Posterior cingulate gyrus (tissue), 11 donors: Measurements from ENCODE around the gene ESRRG.
"Not testable (repeated sequence)": the region's sequence is repeated elsewhere in the genome, so short reads cannot be mapped to it uniquely, and the experiment has no call there.

Experiments used
- DNase-seq, 10 donors: peaks; one replicate each; pipeline versions ENCODE4 v3.0.0 to v3.0.0-alpha.2; 2020 to 2021; ENCODE audit warnings: mixed read lengths in 3 of 10
- intact Hi-C: fragments of 100-400 bp; cut with DNase I; formaldehyde crosslinking; loops from one replicate; pipeline ENCODE4 v1.15.1; 2023

The ESRRG gene

GRCh38 chr1:216710055-216710454 lies 13.2 kb downstream of the ESRRG start:
- DNase-seq, result no peak
- intact Hi-C loops, result no loop called here

- intact Hi-C loops, result no loop called here
- DNase-seq, result peak in 8 of 10 donors; percentile 33 to 92 (median 58)
These were observed 17.6 kb downstream of the ESRRG start for GRCh38 chr1:216705676-216706075.

DNA sequence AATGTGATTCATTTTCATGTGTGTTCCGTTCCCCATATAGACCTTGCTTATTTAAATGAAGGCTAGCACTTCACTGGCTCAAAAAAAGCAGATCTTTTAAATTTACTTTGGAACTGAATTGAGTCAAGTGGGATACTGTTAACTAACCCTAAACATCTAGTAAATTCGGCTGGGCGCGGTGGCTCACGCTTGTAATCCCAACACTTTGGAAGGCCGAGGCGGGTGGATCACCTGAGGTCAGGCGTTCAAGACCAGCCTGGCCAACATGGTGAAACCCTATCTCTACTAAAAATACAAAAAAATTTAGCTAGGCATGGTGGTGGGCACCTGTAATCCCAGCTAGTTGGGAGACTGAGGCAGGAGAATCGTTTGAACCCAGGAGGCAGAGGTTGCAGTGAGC lies 19.2 kb downstream of the ESRRG start:
- intact Hi-C loops, result not testable (repeated sequence)
- peak in 2 of 10 donors; percentile 57 to 73 for DNase-seq

GRCh38 chr1:216702170-216702569 lies 21.1 kb downstream of the ESRRG start:
- intact Hi-C loops, result no loop called here

GRCh38 chr1:216700779-216701178 lies 22.4 kb downstream of the ESRRG start:
- no peak for DNase-seq
- intact Hi-C loops, result no loop called here

More at GRCh38 chr1:216702170-216702569, 21.1 kb downstream of the ESRRG start:
- DNase-seq, result peak in 1 of 10 donors; percentile 46

DNA sequence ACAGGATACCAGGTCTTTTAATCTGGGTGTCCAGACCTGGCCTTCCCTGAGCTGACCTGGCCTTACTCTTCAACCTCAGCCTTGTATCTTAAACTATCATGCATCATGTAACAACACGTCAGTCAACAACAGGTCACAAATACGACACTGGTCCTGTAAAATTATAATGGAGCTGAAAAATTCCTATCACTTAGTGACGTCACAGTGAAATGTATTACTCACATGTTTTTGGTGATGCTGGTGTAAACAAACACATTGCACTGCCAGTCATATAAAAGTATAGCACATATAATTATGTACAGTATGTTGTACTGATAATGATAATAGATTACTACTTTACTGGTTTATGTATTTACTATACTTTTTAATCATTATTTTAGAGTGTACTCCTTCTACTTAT lies 31.5 kb downstream of the ESRRG start:
- DNase-seq, result no peak
- intact Hi-C loops, result no loop called here

DNA sequence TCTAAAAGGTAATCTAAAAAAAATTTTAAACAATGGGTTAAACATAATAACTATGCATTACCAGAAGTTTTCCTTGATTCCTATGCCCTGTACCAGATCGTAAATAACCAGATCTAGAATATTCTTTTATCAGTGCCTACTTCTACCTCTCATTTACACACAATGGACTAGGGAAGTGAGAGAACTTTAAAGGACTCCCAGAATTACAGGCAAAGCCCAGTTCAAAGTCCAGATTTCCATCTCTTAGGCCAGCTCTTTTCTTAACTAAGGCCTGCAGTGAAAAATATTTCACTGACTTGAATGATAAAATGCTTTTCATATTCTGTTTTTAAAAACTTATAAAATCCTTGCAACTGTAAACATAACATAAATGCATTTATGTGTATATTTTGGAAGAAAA lies 32.6 kb downstream of the ESRRG start:
- DNase-seq, result no peak
- intact Hi-C loops, result no loop called here

- no peak for DNase-seq
- intact Hi-C loops, result no loop called here
These were observed 35.0 kb downstream of the ESRRG start for GRCh38 chr1:216688127-216688657.

GRCh38 chr1:216686860-216687766 lies 36.1 kb downstream of the ESRRG start:
- intact Hi-C loops, result no loop called here
- DNase-seq, result peak in 3 of 10 donors; percentile 10 to 66 (median 52)

DNA sequence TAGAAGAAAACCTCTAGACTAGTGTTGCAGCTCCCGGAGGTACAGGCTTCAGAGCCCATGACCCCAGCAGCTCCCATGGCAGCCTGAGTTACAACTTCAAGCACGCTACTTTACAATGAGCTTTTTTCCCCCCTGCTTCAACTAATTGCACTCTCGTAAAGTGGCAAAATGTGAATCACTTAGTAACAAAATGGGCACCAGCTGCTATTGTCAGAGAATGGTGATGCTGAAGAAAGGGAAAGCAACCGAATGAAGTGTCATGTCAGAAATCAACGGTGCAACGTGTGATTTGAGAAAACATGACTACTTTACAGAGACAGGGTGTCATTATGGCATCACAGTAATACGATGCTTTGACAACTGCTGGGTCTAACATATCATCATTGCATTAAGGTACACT lies 40.5 kb downstream of the ESRRG start:
- intact Hi-C loops, result no loop called here
- no peak for DNase-seq

- intact Hi-C loops, result no loop called here
- DNase-seq, result no peak
These were observed 44.1 kb downstream of the ESRRG start for GRCh38 chr1:216679108-216679507.

- DNase-seq, result peak in 2 of 10 donors; percentile 24 to 56
- intact Hi-C loops, result no loop called here
These were observed 52.9 kb downstream of the ESRRG start for GRCh38 chr1:216670118-216670883.

DNA sequence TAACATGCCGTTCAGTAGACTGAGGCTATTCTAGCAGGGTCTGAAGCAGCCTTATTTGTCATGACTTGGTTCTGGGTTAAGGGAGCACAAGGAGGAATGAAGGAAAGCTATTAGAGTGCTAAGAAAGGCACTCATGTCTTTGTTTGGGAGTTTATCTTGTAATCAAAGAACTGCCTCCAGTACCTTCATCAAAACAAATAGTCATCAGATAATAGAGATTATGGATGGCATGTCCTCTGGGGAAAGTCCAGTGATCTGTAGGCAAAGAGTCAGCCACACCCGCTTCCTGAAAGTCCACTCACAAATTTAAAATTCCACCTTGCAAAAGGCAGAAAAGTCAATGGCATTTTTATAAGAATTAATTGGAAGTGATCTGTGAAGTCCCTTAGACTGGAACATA lies 56.8 kb downstream of the ESRRG start:
- intact Hi-C loops, result no loop called here
- no peak for DNase-seq

GRCh38 chr1:216665856-216666255 lies 57.4 kb downstream of the ESRRG start:
- no peak for DNase-seq
- intact Hi-C loops, result no loop called here

DNA sequence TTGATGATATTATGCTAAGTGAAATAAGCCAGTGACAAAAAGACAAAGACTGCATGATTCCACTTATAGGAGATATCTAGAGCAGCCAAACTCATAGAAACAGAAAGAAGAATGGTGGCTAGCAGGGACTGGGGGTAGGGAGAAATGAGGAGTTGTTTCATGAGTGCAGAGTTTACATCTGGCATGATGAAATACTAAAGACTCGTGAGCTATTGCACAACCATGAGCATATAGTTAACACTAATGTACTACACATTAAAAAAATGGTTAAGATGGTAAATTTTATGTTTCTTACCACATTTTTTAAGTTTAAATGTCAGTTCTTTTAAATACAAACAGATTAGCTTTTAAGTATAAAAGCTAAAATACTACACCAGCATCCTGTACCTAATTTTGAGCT lies 57.8 kb downstream of the ESRRG start:
- no peak for DNase-seq
- intact Hi-C loops, result no loop called here

- DNase-seq, result no peak
- intact Hi-C loops, result no loop called here
These were observed 60.5 kb downstream of the ESRRG start for GRCh38 chr1:216662681-216663080.

- intact Hi-C loops, result no loop called here
- no peak for DNase-seq
These were observed 62.7 kb downstream of the ESRRG start for GRCh38 chr1:216660561-216660960.

GRCh38 chr1:216653001-216653400 lies 70.2 kb downstream of the ESRRG start:
- intact Hi-C loops, result no loop called here

DNA sequence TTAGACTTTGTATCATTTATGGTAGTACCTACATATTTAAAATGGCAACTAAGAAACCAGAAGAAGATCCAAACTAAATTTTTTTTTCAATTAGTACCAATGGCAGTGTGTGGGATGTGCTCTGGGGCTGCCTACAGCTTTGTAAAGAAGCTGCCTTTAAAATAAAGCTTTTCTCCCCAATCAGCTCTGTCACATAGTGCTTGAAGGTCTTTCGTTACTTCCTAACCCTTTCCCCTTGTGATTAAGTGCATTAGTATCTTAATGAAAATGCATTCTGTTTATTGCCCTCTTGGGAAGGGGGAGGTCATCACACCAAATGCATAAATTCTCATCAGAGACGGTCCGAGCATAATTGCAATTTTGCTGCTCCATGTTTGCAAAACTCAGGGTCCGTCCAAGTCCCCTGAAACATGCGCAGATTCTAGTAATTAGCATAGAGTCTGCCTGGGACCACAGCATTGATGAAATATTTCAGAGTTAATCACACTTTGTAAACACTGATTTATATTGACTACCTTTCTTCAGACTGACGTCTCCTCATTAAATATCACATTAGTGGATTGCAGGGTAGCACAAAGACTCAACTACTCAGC lies 71.3 kb downstream of the ESRRG start:
- no peak for DNase-seq
- intact Hi-C loops, result no loop called here

More at GRCh38 chr1:216653001-216653400, 70.2 kb downstream of the ESRRG start:
- DNase-seq, result no peak

- intact Hi-C loops, result no loop called here
- DNase-seq, result no peak
These were observed 80.1 kb downstream of the ESRRG start for GRCh38 chr1:216643176-216643575.
